ENCODE data around the gene MUC5B.

The MUC5B gene

GRCh38 chr11:1274501-1274900 is 51.6 kb downstream of the MUC5B start:
- no peak for TF ChIP-seq CTCF (IDR thresholded peaks at IDR 0.05; ENCODE audit: low read length, missing control alignments)
- no peak for DNase-seq (ENCODE audit: low read depth)
- H3K4me3 ChIP-seq (replicated peaks; ENCODE audit: low read depth, low read length), result no peak overlapping the region

GRCh38 chr11:1275021-1275420 is 52.2 kb downstream of the MUC5B start:
- TF ChIP-seq CTCF (IDR thresholded peaks at IDR 0.05; ENCODE audit: low read length, missing control alignments), result no peak
- H3K4me3 ChIP-seq (replicated peaks; ENCODE audit: low read depth, low read length), result no peak overlapping the region
- no peak for DNase-seq (ENCODE audit: low read depth)

- no peak for DNase-seq (ENCODE audit: low read depth)
- no peak overlapping the region for H3K4me3 ChIP-seq (replicated peaks; ENCODE audit: low read depth, low read length)
These were observed 53.4 kb downstream of the MUC5B start for GRCh38 chr11:1276041-1276790.

GRCh38 chr11:1276866-1277615 is 54.2 kb downstream of the MUC5B start:
- no peak for TF ChIP-seq CTCF (IDR thresholded peaks at IDR 0.05; ENCODE audit: low read length, missing control alignments)
- no peak for DNase-seq (ENCODE audit: low read depth)
- no peak overlapping the region for H3K4me3 ChIP-seq (replicated peaks; ENCODE audit: low read depth, low read length)

More at GRCh38 chr11:1276041-1276790, 53.4 kb downstream of the MUC5B start:
- no peak for TF ChIP-seq CTCF (IDR thresholded peaks at IDR 0.05; ENCODE audit: low read length, missing control alignments)

- TF ChIP-seq CTCF (IDR thresholded peaks at IDR 0.05; ENCODE audit: low read length, missing control alignments), result no peak
- H3K4me3 ChIP-seq (replicated peaks; ENCODE audit: low read depth, low read length), result no peak overlapping the region
- DNase-seq (ENCODE audit: low read depth), result no peak
These were observed 55.2 kb downstream of the MUC5B start for GRCh38 chr11:1277936-1278512.

GRCh38 chr11:1278766-1279673 is 56.2 kb downstream of the MUC5B start:
- DNase-seq (ENCODE audit: low read depth), result no peak

More at GRCh38 chr11:1278766-1279673, 56.2 kb downstream of the MUC5B start:
- no peak for TF ChIP-seq CTCF (IDR thresholded peaks at IDR 0.05; ENCODE audit: low read length, missing control alignments)
- H3K4me3 ChIP-seq (replicated peaks; ENCODE audit: low read depth, low read length), result no peak overlapping the region

Measured in fibroblast of pulmonary artery (primary cell).